Right renal cortex interstitium (tissue), 3 donors: ENCODE results near the gene ACTRT2. TPM values are rescaled to one million over a fixed set of nuclear protein-coding genes. Genes with fewer than 3 reads are reported as not detected.

ENCODE experiments used
- DNase-seq, 3 donors: peaks; one replicate each; pipeline ENCODE4 v3.0.0-alpha.2; 2013; ENCODE audit warnings: low read depth in 3 of 3, low spot score in 2 of 3
- polyA plus RNA-seq, 3 donors: library from polyadenylated mRNA; unstranded; fragments of 120-200 nt; gene quantifications; one replicate each; pipeline ENCODE4 v1.2.1, GENCODE V29; 2013; ENCODE audit not compliant: insufficient read length in 3 of 3

ACTRT2 gene
- polyA plus RNA-seq, 3 donors: not detected

- no peak for DNase-seq
These were observed 44.1 kb downstream of the ACTRT2 start for GRCh38 chr1:3065396-3065795.

GRCh38 chr1:3065797-3066196, 44.5 kb downstream of the ACTRT2 start:
- DNase-seq: no peak

GRCh38 chr1:3066250-3066711, 45.0 kb downstream of the ACTRT2 start:
- DNase-seq: no peak

GRCh38 chr1:3066826-3067225, 45.6 kb downstream of the ACTRT2 start:
- DNase-seq: no peak

GRCh38 chr1:3067301-3067670, 46.0 kb downstream of the ACTRT2 start:
- no peak for DNase-seq

- DNase-seq: no peak
These were observed 46.6 kb downstream of the ACTRT2 start for GRCh38 chr1:3067671-3068563.

GRCh38 chr1:3068564-3069431, 47.5 kb downstream of the ACTRT2 start, which contains the start of gene PRDM16:
Gene PRDM16 (plus strand): TSS chr1:3069203. CDS start chr1:3069260, 57 bp downstream.
- DNase-seq: no peak

GRCh38 chr1:3069491-3070308, 48.4 kb downstream of the ACTRT2 start:
- no peak for DNase-seq

GRCh38 chr1:3070309-3070643, 49.0 kb downstream of the ACTRT2 start:
- no peak for DNase-seq

- no peak for DNase-seq
These were observed 49.6 kb downstream of the ACTRT2 start for GRCh38 chr1:3070644-3071564.

- no peak for DNase-seq
These were observed 50.5 kb downstream of the ACTRT2 start for GRCh38 chr1:3071565-3072390.

Other genes starting within 250 kb of the ACTRT2 start
- under 1 TPM; 0.45 to 0.72 (median 0.46) TPM for gene TTC34, start 219.8 kb upstream of the ACTRT2 start, polyA plus RNA-seq
- 1 to 10 TPM; 4.8 to 6.6 (median 6.4) TPM for gene PRDM16, start 47.7 kb downstream of the ACTRT2 start, polyA plus RNA-seq